ENCODE results near the gene HSPB7.
"Not testable (repeated sequence)": the region's sequence is repeated elsewhere in the genome, so short reads cannot be mapped to it uniquely, and the experiment has no call there.

- TF ChIP-seq, protein P1, sequence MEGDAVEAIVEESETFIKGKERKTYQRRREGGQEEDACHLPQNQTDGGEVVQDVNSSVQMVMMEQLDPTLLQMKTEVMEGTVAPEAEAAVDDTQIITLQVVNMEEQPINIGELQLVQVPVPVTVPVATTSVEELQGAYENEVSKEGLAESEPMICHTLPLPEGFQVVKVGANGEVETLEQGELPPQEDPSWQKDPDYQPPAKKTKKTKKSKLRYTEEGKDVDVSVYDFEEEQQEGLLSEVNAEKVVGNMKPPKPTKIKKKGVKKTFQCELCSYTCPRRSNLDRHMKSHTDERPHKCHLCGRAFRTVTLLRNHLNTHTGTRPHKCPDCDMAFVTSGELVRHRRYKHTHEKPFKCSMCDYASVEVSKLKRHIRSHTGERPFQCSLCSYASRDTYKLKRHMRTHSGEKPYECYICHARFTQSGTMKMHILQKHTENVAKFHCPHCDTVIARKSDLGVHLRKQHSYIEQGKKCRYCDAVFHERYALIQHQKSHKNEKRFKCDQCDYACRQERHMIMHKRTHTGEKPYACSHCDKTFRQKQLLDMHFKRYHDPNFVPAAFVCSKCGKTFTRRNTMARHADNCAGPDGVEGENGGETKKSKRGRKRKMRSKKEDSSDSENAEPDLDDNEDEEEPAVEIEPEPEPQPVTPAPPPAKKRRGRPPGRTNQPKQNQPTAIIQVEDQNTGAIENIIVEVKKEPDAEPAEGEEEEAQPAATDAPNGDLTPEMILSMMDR (IDR thresholded peaks at IDR 0.05; ENCODE audit: low read depth, low read length), result not testable (repeated sequence)
- not testable (repeated sequence) for TF ChIP-seq EZH2phosphoT487 (IDR thresholded peaks at IDR 0.05; ENCODE audit: low read depth)
Observed at GRCh38 chr1:16001274-16001673, 16.6 kb downstream of the HSPB7 start.

Measured in OCI-LY3 (cell line).